Esophagus muscularis mucosa (tissue), 3 donors: ENCODE data around the gene CX3CR1.

Source experiments
- POLR2AphosphoS5 ChIP-seq, 2 donors: sonication (generic); formaldehyde crosslinking; IDR thresholded peaks; one replicate each; pipeline ENCODE4 v1.6.1; 2017; ENCODE audit warnings: antibody characterized with exemption in 2 of 2
- TF ChIP-seq, protein P1 (sequence below), 3 experiments: fragments of 200-600 bp in 2 of 3; fragments of 450-650 bp in 1 of 3; sonication (generic) in 2 of 3; IDR thresholded peaks; one replicate each; pipeline ENCODE4 v1.5.1; 2017 to 2019; ENCODE audit warnings: antibody characterized with exemption in 3 of 3, mild to moderate bottlenecking in 2 of 3, moderate library complexity in 1 of 3

DNA sequence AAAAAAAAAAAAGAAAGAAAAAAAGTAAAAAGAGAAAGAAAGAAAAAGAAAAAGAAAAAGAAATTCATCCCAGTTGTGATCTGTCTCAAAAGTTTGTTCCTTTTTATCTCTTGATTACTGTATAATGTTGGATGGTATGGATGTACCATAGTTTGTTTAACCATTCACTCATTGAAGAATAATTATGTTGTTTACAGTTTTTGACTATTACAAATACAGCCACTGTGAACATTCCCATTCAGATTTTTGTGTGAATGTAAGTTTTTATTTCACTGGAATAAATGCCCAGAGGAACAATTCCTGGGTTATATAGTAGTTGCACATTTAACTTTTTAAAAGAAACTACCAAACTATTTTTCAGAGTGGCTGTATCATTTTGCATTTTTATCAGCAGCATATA is 39.4 kb upstream of the CX3CR1 start:
- TF ChIP-seq, protein P1, sequence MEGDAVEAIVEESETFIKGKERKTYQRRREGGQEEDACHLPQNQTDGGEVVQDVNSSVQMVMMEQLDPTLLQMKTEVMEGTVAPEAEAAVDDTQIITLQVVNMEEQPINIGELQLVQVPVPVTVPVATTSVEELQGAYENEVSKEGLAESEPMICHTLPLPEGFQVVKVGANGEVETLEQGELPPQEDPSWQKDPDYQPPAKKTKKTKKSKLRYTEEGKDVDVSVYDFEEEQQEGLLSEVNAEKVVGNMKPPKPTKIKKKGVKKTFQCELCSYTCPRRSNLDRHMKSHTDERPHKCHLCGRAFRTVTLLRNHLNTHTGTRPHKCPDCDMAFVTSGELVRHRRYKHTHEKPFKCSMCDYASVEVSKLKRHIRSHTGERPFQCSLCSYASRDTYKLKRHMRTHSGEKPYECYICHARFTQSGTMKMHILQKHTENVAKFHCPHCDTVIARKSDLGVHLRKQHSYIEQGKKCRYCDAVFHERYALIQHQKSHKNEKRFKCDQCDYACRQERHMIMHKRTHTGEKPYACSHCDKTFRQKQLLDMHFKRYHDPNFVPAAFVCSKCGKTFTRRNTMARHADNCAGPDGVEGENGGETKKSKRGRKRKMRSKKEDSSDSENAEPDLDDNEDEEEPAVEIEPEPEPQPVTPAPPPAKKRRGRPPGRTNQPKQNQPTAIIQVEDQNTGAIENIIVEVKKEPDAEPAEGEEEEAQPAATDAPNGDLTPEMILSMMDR (IDR thresholded peaks at IDR 0.05) = no peak
- TF ChIP-seq POLR2AphosphoS5 (IDR thresholded peaks at IDR 0.05) = no peak
